ENCODE results near the gene DVL1.
"Not testable (repeated sequence)": the region's sequence is repeated elsewhere in the genome, so short reads cannot be mapped to it uniquely, and the experiment has no call there.

The DVL1 gene

DNA sequence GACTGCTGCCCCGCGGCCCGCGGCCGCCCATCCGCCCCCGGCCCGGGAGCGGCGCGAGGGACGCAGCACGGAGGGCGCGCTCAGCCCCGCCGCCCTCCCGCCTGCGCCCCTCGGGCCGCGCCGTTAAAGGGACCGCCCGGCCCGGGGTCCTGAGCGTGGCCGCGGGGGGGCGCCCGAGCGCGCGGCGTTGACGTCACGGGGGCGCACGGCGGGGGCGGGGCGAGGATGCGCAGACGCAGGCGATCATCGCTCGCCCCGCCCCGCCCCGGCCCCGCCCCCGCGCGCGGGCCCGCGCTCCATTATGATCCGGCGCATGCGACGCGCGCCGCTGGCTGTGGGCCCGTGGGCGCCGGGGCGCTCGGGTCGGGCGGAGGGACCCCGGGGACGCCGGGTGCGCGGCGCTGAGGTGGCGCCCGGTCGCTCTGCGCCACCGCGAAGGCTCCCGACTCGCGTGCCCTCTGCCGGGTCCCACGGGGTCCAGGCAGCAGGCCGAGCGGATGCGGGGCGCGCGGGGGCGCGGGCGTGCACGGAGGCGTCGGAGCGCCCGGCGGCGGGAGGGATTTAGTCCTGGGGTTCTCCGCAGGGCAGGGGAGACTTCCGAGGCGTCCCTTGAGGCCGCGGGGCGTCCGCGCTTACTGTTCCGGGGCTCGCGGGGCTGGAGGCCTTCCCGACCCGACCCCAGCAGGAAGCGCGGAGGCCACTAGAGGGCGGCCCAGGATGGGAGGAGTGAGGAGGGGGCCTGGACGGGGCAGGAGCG, at the start of gene DVL1:
DVL1 (minus strand) TSS at position 163 of the 757 bp plus-strand sequence. CDS start 353 bp downstream, outside the sequence.
- peak; percentile 55 to 59 for DNase-seq (ENCODE audit: low read depth in 2 of 2)

DNA sequence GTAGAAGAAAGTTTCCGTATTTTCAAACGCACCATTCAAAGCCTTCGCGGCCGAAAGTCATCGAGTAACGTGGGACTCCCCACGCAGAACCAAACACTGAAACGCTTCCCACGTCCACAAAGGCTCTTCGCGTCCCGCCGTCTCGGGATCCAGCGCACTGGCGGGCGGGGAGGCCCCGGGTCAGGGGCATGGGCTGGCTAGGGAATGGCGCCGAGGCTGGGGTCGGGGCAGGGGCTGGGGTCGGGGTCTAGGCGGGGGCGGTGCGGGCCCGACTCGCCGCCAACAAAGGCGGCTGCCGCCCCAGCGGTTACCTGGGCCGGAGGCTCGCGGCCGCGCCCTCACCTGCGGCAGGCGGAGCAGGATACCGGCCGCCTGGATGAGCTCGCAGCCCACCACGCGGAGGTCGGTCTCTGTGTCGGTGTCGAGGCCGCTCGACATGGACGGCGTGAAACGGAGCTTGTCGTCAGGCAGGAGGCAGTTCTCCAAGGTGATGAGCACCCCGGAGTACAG, 49.5 kb upstream of the DVL1 start:
- DNase-seq (ENCODE audit: low read depth in 2 of 2) = no peak

DNA sequence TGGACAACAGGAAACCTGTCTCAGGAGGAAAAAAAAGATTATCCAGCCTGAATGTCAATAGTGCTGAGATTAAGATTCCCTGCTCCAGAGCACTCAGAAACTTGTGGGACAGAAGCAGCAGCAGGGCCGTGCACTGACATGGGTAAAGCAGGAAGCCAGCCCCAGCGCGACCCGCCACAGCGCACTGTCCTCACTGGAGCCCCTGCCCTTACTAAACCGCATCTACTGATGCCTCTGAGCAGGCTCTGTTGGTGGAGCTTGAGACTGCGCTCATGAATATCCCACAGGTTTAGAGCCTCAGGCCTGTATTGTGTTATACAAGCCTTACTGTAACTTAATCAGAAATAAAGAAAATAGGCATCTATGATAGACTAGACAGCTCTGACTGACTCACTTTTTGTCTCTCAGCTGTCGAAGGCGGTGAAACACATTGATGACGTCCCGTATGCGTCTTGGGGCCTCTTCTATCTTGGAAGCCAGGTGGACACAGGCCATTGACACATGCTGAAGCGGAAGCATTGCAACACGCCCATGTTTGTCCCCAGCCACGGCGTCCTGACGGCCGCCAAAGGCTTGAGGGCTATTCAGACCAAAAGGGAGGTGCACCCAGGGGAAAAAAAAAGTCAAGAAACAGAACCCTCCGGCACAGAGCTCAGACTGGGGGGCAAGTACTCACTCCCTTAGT, 48.8 kb upstream of the DVL1 start:
- no peak for DNase-seq (ENCODE audit: low read depth in 2 of 2)

DNA sequence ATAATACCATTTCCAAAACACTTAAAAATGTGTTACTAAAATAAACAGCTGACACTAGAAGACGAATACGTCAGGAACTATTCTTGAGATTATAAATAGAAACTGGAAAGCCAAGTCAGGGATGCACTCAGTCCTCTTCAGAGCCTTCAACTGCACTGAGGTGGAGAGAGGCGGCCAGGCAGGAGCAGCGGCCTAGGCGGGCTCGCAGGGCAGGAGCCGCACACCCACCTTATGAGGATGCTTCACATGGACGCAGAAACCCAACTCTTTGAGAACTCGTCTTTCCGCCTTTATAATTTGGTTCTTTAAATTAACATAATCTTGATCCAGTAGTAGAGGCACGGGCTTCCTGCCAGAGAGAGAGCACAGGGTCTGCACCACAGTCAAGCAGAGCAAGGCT, 45.9 kb upstream of the DVL1 start:
- no peak for DNase-seq (ENCODE audit: low read depth in 2 of 2)

DNA sequence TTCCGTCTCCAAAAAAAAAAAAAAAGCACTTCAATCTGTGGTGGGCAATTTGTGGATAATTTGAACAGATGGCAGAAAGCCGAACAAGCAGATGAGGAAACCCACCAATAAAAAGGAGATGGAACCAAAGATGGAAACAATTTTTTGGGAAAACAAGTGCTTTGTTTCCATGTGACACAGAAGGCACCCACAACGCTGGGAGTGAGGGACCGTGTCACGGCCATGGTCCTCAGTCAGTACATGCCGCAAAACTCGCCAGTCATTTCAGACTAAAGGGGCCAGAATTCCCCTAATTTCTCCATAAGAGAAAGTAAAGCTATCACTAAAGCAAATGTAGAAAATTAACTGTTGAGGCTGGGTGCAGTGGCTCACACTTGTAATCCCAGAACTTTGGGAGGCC, 44.9 kb upstream of the DVL1 start:
- no peak for DNase-seq (ENCODE audit: low read depth in 2 of 2)

DNA sequence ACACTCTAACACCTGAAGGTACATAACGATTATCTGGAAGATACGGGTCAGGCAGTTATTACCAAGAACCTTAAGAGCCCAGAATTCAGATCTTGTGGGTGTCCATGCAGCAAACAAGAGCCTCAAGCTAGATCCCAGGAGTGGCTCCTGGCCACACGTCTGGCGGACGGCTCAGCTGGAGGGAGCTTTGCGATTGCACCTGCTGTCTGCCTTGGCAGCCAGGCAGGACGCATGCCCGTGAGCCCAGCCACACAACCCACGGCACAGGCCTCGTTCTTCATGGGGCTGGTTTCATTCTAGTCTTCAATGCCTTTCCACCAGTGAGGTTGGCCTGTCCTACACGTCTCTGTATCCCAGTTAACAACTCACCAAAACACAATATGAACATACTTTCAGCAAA, 44.2 kb upstream of the DVL1 start:
- DNase-seq (ENCODE audit: low read depth in 2 of 2) = no peak

DNA sequence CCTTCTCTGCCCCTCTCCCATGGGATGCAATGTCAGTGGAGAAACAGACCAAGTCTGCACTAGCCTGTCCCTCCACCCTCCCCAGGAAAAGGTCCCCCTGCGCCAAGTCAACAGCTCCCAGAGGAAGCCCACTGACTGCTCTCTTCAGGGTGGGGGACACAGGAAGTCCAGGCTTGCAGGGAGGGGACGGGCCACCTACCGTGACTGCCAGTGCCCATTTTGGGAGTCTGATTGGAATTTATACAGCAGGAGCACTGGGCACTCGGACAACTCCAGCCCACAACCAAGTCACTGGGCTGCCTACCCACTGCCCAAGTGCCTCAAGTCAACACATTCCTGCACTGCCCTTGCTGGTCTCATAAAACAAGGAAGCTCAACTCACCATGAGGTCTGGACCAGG, 43.8 kb upstream of the DVL1 start:
- DNase-seq (ENCODE audit: low read depth in 2 of 2) = no peak

DNA sequence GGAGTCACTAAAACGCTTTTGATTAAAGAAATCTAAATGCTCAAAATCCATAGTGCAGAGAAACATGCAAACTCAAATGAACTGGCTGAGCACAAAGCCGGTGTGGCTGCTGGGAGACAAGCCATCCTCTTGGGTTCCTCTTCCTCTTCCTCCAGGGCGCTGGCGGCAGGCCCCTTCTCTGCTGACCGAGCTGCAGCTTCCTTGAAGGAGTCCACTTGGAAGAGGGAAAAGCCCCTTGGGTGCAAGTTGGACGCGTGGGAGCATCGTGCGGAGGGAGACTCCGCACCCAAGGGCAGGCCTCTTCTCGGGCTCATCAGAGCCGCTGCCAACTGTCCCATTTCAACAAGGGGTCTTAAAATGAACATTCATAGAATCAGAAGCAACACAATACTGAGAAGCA, 42.0 kb upstream of the DVL1 start:
- no peak for DNase-seq (ENCODE audit: low read depth in 2 of 2)

DNA sequence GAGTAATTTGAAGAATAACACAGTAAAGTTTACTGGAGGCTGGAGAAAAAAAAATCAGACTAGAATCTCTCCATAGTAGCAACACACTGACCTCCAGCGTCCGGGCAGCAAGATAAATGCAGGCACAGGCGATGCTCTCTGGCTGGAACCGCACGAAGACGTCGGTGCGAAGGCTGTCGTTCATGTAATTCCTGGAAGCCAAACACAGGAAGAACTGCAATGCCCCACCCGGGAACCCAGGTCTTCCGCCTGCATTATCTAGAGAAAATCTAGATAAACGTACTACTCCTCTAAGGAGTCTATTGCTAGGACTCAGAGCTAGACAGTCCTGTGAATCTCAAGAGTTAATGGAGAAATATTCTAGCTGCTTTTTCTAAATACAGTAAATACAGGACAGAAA, 41.5 kb upstream of the DVL1 start:
- no peak for DNase-seq (ENCODE audit: low read depth in 2 of 2)

DNA sequence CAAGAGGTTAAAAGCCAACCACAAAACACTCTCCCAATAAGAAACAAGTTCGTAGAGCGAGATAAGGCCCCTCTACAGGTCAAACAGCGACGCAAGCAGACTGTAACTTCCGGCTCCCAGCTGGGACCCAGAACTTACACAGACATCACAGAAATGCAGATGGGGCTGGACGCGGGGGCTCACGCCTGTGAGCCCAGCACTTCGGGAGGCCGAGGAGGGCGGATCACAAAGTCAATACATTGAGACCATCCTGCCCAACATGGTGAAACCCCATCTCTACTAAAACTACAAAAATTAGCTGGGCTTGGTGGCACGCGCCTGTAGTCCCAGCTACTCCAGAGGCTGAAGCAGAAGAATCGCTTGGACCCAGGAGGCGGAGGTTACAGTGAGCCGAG, 38.9 kb upstream of the DVL1 start:
- no peak for DNase-seq (ENCODE audit: low read depth in 2 of 2)

DNA sequence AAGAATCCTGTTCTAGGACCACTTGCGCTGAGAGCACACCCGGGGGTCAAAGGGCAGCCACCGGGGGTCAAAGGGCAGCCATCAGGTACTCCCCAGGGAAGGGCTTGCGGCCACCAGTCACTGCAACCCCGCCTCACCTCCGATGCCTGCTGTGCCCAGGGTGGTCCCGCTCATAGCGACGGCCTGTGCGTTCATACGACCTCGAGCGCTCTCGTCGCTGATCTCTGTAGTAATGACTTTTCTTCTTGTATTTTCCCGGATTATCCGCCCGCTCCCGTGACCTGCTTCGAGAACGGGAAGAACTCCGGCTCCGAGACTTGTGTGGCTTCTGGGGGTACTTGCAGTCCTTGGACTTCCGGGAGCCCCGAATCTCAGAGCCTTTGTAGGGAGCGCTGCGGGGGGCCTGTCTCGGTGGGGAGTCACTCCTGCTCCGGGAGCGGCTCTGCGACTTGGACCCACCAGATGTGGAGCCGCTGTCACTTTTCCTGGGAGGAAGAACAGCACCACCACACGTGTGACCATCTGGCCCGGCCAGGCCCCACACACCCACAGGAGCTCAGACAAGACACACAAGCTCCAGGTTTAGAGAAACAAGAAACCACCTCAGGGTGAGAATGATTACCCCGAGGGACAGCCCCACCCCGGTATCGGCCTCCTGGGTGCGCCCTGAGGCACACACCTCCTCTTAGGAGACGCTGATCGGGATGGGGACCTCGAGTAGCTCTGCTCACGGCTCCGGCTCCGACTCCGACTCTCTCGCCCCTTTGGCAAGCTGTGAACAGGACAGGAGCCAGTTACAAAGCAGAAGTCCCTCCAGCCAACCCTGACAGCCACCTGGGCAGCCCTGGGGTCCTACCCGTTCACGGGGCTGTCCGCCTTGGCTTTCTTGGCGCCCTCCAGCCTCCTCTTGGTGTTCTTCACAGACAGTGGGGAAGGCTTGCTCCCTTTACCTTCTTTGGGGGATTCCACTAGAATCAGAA, 38.2 kb upstream of the DVL1 start:
- no peak for DNase-seq (ENCODE audit: low read depth in 2 of 2)

DNA sequence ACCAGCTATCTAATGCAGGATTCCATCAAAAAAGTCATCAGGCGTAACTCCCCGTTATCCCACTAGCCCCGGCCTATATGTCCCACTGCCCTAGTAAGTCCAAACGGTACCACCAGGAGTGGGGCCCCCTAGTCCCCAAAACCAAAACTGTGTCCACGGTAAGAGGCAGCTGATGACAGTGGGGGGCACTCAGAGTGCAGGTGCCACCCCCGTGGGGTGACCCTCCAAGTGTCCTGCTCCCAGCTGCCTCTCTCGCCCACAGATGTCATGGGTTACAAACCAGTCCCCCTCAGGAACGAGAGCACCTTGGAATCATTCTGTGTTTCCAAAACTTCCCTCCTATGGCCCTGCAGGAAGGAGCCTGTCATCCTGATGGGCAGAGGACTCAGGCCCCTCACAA, 36.7 kb upstream of the DVL1 start:
- DNase-seq (ENCODE audit: low read depth in 2 of 2) = no peak

DNA sequence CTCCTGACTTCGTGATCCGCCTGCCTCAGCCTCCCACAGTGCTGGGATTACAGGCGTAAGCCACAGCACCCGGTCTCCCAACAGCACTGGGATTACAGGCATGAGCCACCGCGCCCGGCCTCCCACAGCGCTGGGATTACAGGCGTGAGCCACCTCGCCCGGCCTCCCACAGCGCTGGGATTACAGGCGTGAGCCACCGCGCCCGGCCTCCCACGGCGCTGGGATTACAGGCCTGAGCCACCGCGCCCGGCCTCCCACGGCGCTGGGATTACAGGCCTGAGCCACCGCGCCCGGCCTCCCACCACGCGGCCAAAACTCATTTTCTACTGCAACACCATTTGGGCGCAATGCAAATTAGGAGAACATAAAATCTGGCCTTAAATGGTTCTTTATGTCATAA, 36.1 kb upstream of the DVL1 start:
- not testable (repeated sequence) for DNase-seq (ENCODE audit: low read depth in 2 of 2)

DNA sequence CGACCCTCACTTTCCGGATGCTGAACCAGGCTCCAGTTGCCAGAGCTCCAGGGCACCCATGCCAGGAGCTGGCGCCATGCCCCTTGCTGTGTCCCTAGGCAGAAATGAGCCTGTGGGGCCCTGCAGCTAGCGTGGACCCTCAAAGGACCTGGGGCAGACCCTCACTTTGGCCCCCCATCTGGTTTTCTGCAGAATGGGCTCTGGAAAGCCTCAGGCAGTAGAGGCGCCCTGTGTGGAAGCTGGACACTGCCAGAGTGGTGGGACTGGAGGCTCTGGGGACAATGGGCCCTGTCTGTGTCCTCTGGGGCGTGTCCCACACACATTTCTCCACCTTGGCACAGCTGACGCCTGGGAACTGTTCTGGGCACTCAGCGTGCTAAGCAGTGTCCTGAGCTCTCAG, 32.1 kb upstream of the DVL1 start:
- no peak for DNase-seq (ENCODE audit: low read depth in 2 of 2)

DNA sequence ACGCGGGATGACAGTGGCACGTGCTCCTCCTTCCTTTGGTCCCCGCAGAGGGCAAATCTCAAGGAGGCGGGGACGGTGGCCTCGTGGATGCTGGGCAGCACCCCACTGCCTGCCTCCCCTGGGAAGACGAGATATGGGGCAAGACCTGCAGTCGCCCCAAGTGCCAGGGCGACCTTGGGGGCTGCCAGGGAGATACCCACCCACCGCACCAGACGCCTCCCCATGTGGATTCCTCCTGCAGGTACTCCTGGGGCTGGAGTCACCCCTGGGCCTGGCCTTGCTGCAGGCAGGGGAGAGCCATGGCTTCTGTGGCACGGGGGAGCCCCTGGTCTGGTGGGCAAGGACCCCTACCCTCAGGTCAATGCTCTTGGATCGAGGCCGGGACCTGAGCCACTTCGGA, 31.6 kb upstream of the DVL1 start:
- DNase-seq (ENCODE audit: low read depth in 2 of 2) = no peak

DNA sequence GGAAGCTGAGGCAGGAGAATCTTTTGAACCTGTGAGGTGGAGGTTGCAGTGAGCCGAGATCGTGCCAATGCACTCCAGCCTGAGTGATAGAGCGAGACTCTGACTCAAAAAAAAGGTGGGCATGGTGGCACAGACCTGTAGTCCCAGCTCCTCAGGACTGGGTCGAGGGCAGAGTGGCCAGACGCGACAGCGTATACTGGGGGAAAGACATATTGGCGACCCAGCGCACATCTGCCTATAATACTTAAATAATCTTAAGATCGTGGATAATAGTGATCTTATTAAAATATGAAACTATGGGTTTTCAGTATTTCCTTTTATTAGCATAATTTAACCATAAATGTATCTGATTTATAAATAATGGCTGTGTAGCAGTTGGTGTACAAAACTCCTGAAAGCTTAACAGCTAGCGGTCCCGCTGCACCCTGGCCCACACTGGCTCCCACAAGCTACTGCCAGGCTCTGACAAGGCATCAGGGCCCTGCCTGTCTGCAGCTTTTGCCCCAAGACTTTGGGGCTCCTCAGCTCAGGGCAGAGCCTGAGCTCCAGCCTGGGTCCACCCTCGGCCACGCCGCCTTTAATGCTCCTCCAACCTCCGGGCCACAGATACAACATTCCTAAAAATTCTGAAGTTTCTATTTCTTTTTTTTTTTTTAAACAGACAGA, 28.5 kb upstream of the DVL1 start:
- no peak for DNase-seq (ENCODE audit: low read depth in 2 of 2)

DNA sequence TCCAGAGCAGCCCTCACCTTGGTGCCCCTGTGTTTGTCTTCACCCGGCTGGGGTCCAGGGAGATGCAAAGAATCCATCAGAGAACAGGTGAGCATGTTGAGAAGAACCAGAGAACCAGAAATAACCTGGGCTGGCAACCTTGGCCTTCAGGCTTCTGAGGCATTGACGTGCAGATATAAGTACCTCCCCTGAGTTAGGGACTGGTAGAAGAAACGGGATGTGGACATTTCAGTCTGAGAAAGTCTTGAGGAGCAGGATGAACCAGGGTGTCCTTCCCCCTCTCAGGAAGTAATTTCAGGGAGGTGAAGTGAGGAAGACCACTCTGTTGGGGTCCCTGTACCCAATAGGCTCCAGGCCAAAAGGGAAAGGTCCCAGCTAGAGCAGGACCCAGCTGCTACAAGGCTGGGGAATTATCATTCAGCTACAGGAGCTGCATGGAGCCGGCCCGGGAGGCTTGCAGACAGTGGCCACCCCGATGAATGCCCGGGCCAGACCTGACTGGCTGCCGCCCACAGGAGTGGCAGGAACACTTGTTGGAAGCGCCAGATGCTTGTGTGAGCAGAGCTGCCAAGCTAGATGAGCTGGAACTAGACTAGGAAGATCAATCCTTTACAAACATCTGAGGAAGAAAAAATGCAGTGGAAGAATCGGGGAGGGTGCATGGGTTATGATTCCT, 27.5 kb upstream of the DVL1 start:
- no peak for DNase-seq (ENCODE audit: low read depth in 2 of 2)

DNA sequence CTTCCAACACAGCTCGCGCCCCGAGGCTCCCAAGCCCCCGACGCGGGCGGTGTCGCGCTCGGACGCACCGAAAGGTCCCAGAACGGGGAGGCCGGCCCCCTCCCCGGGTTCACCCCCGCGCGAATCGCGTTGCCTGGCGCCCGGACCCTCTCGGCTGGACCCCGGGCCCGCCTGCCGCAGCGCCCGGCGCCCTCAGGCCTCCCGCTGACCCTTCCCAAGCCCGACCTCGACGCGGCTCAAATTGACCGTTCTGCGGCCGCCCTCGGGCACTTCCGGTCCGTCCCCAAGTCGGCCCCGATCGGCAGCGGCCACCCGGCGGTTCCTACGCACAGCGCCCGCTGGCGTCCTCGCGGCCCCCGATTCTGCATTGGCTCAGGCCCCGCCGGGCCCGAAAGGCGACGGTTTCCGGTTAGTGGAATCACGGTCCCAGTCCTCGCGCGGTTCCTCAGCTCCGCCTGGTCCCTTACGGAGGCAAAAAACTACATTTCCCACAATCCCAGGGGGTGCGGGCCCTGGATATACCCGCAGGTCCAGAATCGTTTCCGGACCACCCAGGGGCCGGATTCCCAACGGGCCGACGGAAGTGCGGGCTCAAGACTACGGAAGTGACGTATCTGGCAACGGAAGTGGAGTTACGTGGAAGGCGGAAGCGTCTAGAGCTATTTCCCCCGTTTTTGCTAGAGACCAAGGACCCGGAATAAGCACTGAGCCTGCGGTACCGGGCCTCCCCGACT, 25.9 kb upstream of the DVL1 start, which contains the start of gene AURKAIP1:
AURKAIP1 (minus strand) TSS at position 279 of the 734 bp plus-strand sequence. CDS start 451 bp downstream, outside the sequence.
- peak; percentile 82 to 89 for DNase-seq (ENCODE audit: low read depth in 2 of 2)

DNA sequence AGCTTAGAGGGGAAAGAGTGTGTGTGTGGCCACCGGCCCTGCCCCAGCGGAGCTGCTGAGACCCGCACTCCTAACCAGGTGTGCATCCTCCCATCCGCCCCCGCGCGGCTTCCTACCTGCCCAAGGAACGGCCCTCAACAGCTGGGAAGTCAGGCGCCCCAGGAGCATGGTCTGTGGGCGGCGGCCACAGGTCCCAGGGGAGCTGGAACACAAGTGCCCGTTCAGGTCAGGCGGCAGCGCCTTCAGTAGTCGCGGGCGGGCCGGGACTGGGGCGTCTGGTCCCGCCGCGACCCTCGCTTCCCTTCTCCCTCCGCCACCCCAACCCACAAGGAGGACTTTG, 25.3 kb upstream of the DVL1 start:
- DNase-seq (ENCODE audit: low read depth in 2 of 2) = no peak
